HepG2 (cell line): ENCODE data around the gene PEX14. TPM values are rescaled to one million over a fixed set of nuclear protein-coding genes. Genes with fewer than 3 reads are reported as not detected.

Experiments used
- AGO1 ChIP-seq: fragments of 200-400 bp; formaldehyde crosslinking; IDR thresholded peaks from 2 replicates; pipeline ENCODE4 v1.6.1; 2017; ENCODE audit warnings: mild to moderate bottlenecking, low read depth, low read length, moderate library complexity; ENCODE audit not compliant: poor library complexity, severe bottlenecking
- GATA4 ChIP-seq: sonication (generic); IDR thresholded peaks from 2 replicates; pipeline ENCODE4 v1.6.1; 2016; ENCODE audit warnings: antibody characterized with exemption, low read depth, borderline replicate concordance
- HMG20A ChIP-seq: IDR thresholded peaks from 2 replicates; pipeline ENCODE4 v1.6.1; 2016; ENCODE audit warnings: borderline replicate concordance
- JARID2 ChIP-seq: sonication (generic); formaldehyde crosslinking; IDR thresholded peaks from 2 replicates; pipeline ENCODE4 v1.8.1; 2023; ENCODE audit warnings: missing genetic modification reagents, inconsistent platforms; ENCODE audit not compliant: insufficient replicate concordance
- MIXL1 ChIP-seq: IDR thresholded peaks from 2 replicates; pipeline ENCODE4 v1.6.1; 2016
- PLRG1 ChIP-seq: fragments of 450-650 bp; conservative IDR thresholded peaks from 2 replicates; pipeline ENCODE4 v1.6.1; 2016
- POLR2AphosphoS5 ChIP-seq: IDR thresholded peaks from 2 replicates; pipeline ENCODE4 v1.6.1; 2012; ENCODE audit warnings: low read depth, low read length
- SAP130 ChIP-seq: IDR thresholded peaks from 2 replicates; pipeline ENCODE4 v1.6.1; 2016; ENCODE audit warnings: low read depth
- STAG1 ChIP-seq: sonication (generic); formaldehyde crosslinking; IDR thresholded peaks from 2 replicates; pipeline ENCODE4 v1.4.0; 2020; ENCODE audit warnings: missing genetic modification reagents
- TRIM24 ChIP-seq: sonication (generic); formaldehyde crosslinking; IDR thresholded peaks from 2 replicates; pipeline ENCODE4 v1.8.0; 2022; ENCODE audit warnings: mild to moderate bottlenecking, missing genetic modification reagents
- ZFY ChIP-seq: sonication (generic); formaldehyde crosslinking; IDR thresholded peaks from 2 replicates; pipeline ENCODE4 v1.4.0; 2020; ENCODE audit warnings: missing genetic modification reagents
- ZNF451 ChIP-seq: sonication (generic); formaldehyde crosslinking; IDR thresholded peaks from 2 replicates; pipeline ENCODE4 v1.5.0; 2020; ENCODE audit warnings: mild to moderate bottlenecking, missing genetic modification reagents
- polyA plus RNA-seq, 8 experiments: library from polyadenylated mRNA; depleted of rRNA in 3 of 8; stranded (reverse) in 7 of 8; unstranded in 1 of 8; fragments of >200 nt; fragmentation: Illumina TruSeq in 4 of 8; extraction: Trizol in 4 of 8; gene quantifications; 2 replicates each; pipeline versions ENCODE4 v1.2.1 to v1.2.3, GENCODE V29; 2011 to 2016; ENCODE audit warnings: low read depth in 4 of 8, missing spikeins in 1 of 8, mixed read lengths in 1 of 8; ENCODE audit not compliant: insufficient read depth in 1 of 8
- total RNA-seq, 5 experiments: library from RNA; depleted of rRNA; stranded (reverse); fragments of >200 nt; fragmentation: Illumina TruSeq; extraction: Trizol; gene quantifications; 2 replicates each; pipeline ENCODE4 v1.2.3, GENCODE V29; 2016; ENCODE audit warnings: low read depth in 1 of 5
- TF ChIP-seq, protein P1 (sequence below): sonication (generic); formaldehyde crosslinking; IDR thresholded peaks from 2 replicates; pipeline ENCODE4 v1.5.0; 2020; ENCODE audit warnings: mild to moderate bottlenecking, missing genetic modification reagents
- TF ChIP-seq, protein P2 (sequence below): sonication (generic); formaldehyde crosslinking; IDR thresholded peaks from 2 replicates; pipeline ENCODE4 v1.5.1; 2020; ENCODE audit warnings: missing genetic modification reagents, mild to moderate bottlenecking, borderline replicate concordance
- TF ChIP-seq, protein P3 (sequence below): sonication (generic); formaldehyde crosslinking; IDR thresholded peaks from 2 replicates; pipeline ENCODE4 v1.4.0; 2020; ENCODE audit warnings: mild to moderate bottlenecking, missing genetic modification reagents
- TF ChIP-seq, protein P4 (sequence below): sonication (generic); formaldehyde crosslinking; IDR thresholded peaks from 2 replicates; pipeline ENCODE4 v1.4.0; 2020; ENCODE audit warnings: missing genetic modification reagents

PEX14 gene
- total and polyA plus RNA-seq, 2 of the 13 experiments (the other 11 are each of a cell fraction or from before 2014, with no cell fraction given) = 6.5 to 9.9 TPM

DNA sequence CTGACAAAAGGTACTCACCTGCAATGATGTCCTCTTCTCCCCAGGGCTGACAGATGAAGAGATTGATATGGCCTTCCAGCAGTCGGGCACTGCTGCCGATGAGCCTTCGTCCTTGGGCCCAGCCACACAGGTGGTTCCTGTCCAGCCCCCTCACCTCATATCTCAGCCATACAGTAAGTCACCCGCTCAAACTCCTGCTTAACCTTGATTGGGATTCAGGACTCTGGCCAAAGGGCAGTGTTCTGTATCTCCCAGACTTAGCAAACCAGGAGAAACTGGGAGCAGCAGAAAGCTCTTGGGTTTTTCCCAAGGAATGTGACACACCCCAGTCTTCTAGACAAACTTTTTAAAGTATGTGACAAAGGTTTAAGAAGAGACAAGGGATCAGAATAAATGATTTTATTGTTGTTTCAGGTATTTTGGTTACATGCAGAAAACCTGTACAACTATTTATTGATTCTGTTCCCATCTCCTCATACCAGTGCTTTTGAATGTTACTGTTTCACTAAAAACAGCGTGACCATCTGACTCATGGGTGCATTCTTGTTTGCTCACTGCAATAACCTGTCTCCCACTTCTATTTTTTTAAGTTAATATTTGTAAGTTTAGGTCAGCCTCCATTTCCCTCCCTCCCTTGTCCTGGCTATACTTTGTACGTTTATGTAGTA is 124.6 kb downstream of the PEX14 start (continued):
- TF ChIP-seq, protein P1, sequence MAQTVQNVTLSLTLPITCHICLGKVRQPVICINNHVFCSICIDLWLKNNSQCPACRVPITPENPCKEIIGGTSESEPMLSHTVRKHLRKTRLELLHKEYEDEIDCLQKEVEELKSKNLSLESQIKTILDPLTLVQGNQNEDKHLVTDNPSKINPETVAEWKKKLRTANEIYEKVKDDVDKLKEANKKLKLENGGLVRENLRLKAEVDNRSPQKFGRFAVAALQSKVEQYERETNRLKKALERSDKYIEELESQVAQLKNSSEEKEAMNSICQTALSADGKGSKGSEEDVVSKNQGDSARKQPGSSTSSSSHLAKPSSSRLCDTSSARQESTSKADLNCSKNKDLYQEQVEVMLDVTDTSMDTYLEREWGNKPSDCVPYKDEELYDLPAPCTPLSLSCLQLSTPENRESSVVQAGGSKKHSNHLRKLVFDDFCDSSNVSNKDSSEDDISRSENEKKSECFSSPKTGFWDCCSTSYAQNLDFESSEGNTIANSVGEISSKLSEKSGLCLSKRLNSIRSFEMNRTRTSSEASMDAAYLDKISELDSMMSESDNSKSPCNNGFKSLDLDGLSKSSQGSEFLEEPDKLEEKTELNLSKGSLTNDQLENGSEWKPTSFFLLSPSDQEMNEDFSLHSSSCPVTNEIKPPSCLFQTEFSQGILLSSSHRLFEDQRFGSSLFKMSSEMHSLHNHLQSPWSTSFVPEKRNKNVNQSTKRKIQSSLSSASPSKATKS (CRISPR knock-in tag) = no peak
- TF ChIP-seq POLR2AphosphoS5 (no peak), ZFY (CRISPR knock-in tag) (peak; percentile 59; the same call in 1 of the 2 replicates), MIXL1 (CRISPR knock-in tag) (peak; percentile 53), PLRG1 (no peak), JARID2 (CRISPR knock-in tag) (no peak), HMG20A (CRISPR knock-in tag) (no peak; the same call in 1 of the 2 replicates), STAG1 (CRISPR knock-in tag) (peak; percentile 5; the same call in 1 of the 2 replicates), AGO1 (no peak), ZNF451 (CRISPR knock-in tag) (no peak), SAP130 (CRISPR knock-in tag) (peak; percentile 65), GATA4 (no peak), TRIM24 (no peak)
- TF ChIP-seq, protein P2, sequence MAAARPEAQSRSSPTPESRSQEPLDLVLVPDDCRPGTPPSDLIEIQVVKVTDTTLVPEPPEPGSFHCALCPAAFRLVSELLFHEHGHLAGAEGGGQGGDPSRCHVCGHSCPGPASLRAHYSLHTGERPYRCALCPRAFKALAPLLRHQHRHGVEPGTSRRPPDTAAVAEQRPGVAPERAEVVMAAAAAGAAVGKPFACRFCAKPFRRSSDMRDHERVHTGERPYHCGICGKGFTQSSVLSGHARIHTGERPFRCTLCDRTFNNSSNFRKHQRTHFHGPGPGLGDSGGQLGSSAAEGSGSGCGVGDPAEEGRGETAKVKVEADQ (CRISPR knock-in tag) = peak; percentile 83; the same call in 1 of the 2 replicates
- TF ChIP-seq, protein P3, sequence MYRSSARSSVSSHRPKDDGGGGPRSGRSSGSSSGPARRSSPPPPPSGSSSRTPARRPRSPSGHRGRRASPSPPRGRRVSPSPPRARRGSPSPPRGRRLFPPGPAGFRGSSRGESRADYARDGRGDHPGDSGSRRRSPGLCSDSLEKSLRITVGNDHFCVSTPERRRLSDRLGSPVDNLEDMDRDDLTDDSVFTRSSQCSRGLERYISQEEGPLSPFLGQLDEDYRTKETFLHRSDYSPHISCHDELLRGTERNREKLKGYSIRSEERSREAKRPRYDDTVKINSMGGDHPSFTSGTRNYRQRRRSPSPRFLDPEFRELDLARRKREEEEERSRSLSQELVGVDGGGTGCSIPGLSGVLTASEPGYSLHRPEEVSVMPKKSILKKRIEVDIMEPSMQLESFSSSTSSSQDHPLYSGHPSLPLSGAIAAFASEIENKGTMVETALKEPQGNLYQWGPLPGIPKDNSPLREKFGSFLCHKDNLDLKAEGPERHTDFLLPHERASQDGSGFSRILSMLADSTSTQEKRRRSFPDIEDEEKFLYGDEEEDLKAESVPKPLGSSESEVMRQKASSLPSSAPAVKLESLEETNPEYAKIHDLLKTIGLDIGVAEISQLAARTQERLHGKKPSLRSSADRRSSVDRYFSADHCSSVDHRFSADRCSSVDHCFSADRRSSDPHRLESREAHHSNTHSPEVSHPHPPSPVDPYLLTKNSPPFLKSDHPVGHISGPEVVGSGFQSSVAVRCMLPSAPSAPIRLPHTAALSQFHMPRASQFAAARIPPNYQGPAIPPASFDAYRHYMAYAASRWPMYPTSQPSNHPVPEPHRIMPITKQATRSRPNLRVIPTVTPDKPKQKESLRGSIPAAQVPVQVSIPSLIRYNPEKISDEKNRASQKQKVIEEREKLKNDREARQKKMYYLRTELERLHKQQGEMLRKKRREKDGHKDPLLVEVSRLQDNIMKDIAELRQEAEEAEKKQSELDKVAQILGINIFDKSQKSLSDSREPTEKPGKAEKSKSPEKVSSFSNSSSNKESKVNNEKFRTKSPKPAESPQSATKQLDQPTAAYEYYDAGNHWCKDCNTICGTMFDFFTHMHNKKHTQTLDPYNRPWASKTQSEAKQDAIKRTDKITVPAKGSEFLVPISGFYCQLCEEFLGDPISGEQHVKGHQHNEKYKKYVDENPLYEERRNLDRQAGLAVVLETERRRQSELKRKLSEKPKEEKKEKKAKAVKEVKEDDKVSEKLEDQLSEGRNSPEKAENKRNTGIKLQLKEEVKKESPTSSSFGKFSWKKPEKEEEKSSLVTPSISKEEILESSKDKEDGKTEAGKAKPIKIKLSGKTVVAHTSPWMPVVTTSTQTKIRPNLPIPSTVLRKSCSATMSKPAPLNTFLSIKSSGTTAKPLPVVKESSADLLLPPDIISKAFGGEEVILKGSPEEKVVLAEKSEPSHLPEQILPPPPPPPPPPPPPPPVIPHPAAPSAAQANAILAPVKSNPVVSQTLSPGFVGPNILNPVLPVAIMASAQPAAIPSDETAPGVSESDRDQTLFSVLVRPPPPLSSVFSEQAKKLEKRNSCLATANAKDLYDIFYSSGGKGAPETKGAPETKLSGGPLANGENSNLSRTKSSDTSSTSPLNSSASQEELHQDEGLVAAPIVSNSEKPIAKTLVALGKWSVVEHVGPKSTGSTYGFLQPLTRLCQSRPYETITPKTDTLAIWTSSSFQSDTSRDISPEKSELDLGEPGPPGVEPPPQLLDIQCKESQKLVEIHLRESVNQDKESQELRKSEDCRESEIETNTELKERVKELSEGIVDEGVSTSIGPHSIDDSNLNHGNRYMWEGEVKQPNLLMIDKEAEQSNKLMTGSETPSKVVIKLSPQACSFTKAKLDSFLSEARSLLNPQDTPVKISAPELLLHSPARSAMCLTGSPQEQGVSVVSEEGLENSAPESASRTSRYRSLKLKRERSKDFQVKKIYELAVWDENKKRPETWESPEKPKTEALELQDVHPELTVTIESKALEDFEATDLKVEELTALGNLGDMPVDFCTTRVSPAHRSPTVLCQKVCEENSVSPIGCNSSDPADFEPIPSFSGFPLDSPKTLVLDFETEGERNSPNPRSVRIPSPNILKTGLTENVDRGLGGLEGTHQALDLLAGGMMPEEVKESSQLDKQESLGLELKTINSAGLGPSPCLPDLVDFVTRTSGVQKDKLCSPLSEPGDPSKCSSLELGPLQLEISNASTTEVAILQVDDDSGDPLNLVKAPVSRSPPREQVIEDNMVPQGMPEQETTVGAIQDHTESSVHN (CRISPR knock-in tag) = no peak
- TF ChIP-seq, protein P4, sequence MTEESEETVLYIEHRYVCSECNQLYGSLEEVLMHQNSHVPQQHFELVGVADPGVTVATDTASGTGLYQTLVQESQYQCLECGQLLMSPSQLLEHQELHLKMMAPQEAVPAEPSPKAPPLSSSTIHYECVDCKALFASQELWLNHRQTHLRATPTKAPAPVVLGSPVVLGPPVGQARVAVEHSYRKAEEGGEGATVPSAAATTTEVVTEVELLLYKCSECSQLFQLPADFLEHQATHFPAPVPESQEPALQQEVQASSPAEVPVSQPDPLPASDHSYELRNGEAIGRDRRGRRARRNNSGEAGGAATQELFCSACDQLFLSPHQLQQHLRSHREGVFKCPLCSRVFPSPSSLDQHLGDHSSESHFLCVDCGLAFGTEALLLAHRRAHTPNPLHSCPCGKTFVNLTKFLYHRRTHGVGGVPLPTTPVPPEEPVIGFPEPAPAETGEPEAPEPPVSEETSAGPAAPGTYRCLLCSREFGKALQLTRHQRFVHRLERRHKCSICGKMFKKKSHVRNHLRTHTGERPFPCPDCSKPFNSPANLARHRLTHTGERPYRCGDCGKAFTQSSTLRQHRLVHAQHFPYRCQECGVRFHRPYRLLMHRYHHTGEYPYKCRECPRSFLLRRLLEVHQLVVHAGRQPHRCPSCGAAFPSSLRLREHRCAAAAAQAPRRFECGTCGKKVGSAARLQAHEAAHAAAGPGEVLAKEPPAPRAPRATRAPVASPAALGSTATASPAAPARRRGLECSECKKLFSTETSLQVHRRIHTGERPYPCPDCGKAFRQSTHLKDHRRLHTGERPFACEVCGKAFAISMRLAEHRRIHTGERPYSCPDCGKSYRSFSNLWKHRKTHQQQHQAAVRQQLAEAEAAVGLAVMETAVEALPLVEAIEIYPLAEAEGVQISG (CRISPR knock-in tag) = peak; percentile 46
